Pancreas (tissue), 10 donors: Measurements from ENCODE around the gene SETDB1. TPM values are rescaled to one million over a fixed set of nuclear protein-coding genes. Genes with fewer than 3 reads are reported as not detected.

Source experiments
- ATAC-seq, 4 donors: fragments of 200-7000 bp; cut with Tn5 transposase; one replicate each; pipeline versions ENCODE4 v1.8.0 to v1.9.1; 2020; ENCODE audit warnings: mild to moderate bottlenecking in 4 of 4, moderate library complexity in 4 of 4
- DNase-seq, 6 donors: peaks; one replicate each; pipeline ENCODE4 v3.0.0-alpha.2; 2020
- FAIRE-seq: peaks from 2 replicates; lab custom pipeline; 2012; peaks lifted over from hg19 to GRCh38; lab: Jason Lieb, UNC
- H3K27ac ChIP-seq, 4 donors: fragments of 200-600 bp; sonication (generic); 1 replicate in 3 of 4; 2 replicates in 1 of 4; pipeline versions ENCODE4 v1.5.0 to v1.8.0; 2020
- H3K27me3 ChIP-seq, 4 donors: fragments of 200-600 bp; one replicate each; pipeline ENCODE4 v1.8.0; 2021
- H3K36me3 ChIP-seq, 3 donors: fragments of 200-600 bp; sonication (generic) in 1 of 3; one replicate each; pipeline versions ENCODE4 v1.5.0 to v1.8.0; 2020 to 2021
- H3K4me1 ChIP-seq, 3 donors: fragments of 200-600 bp; one replicate each; pipeline ENCODE4 v1.8.0; 2021
- H3K4me3 ChIP-seq, 4 donors: fragments of 200-600 bp; sonication (generic) in 2 of 4; one replicate each; pipeline versions ENCODE4 v1.5.0 to v1.8.0; 2020 to 2021
- H3K9me3 ChIP-seq, 4 donors: fragments of 200-600 bp; one replicate each; pipeline ENCODE4 v1.8.0; 2021
- CTCF ChIP-seq, 4 donors: fragments of 200-600 bp; sonication (generic) in 3 of 4; IDR thresholded peaks; one replicate each; pipeline versions ENCODE4 v1.5.0 to v1.8.0; 2021; ENCODE audit warnings: antibody characterized with exemption in 4 of 4
- WGBS, 2 donors: extraction: QIAGEN DNeasy Blood & Tissue Kit; methylation state at CpG; one replicate each; pipeline ENCODE4 v1.1.7; 2013; 5-methylcytosine and 5-hydroxymethylcytosine counted together
- intact Hi-C, 3 donors: fragments of 100-400 bp; cut with DNase I; formaldehyde crosslinking; loops; one replicate each; pipeline versions ENCODE4 v1.11.1 to v1.14.2; 2022
- polyA plus RNA-seq, 2 donors: library from polyadenylated mRNA; stranded (reverse); fragments of 200-250 nt; gene quantifications; one replicate each; pipeline ENCODE4 v1.2.3, GENCODE V29; 2013
- total RNA-seq, 6 donors: library from RNA; stranded (reverse); fragmentation: NEBNext Ultra II Directional in 4 of 6; extraction: Animal tissue kit (Norgen Biotek cat#: 25700) in 4 of 6; gene quantifications; one replicate each; pipeline versions ENCODE4 v1.2.1 to v1.2.4, GENCODE V29; 2021 to 2023
- donor health status: healthy with polysubstance abuse.
- donor health status: DM: no; HTN: no; CAD: no; lungs with moderate emphysema.
- donor health status: DM: no; HTN: no; CAD: no.
- donor health status: control.
- donor health status: control.
- donor health status: Bipolar disorder and iron deficiency.
- donor health status: DM: yes; HTN: yes; CAD: no.
- donor health status: DM: no; HTN: no; CAD: no.
- donor health status: DM: no; HTN: no; CAD: no.
- donor health status: DM: yes; HTN: yes; CAD: no.

The SETDB1 gene
- total and polyA plus RNA-seq, 8 donors: 15.2 to 25.5 (median 20.9) TPM

GRCh38 chr1:150981805-150982712, 55.9 kb downstream of the SETDB1 start, which contains the start of gene ANXA9:
ANXA9 (plus strand) TSS chr1:150982292; CDS start chr1:150983106, 814 bp downstream.
- H3K4me3 ChIP-seq: peak within 1 kb of the TSS in 3 of 4 donors; percentile 12 to 34 (median 22)
- ATAC-seq (peak; percentile 31 to 67 (median 60)), FAIRE-seq (no peak), DNase-seq (peak in 5 of 6 donors; percentile 60 to 85 (median 81))
- peaks cover 0 to 13% (median 5%) of the 10 kb centered on the region in 3 donors for H3K4me1 ChIP-seq
- TF ChIP-seq CTCF (IDR thresholded peaks at IDR 0.05): no peak
- H3K36me3 ChIP-seq: no peaks in the 10 kb centered on the region
- peak within 1 kb of the TSS; percentile 53 to 77 (median 64) for H3K27ac ChIP-seq
- no peaks in the 10 kb centered on the region for H3K9me3 ChIP-seq
- WGBS, 2 donors: 47 to 48% methylated on average over 12 of the region's 12 CpGs
- no peaks in the 10 kb centered on the region for H3K27me3 ChIP-seq
- intact Hi-C loops: no loop called here

GRCh38 chr1:150985179-150985825, 59.1 kb downstream of the SETDB1 start:
- FAIRE-seq: no peak
- TF ChIP-seq CTCF (IDR thresholded peaks at IDR 0.05): no peak
- Histone ChIP-seq H3K36me3 (no peaks in the 10 kb centered on the region), H3K9me3 (no peaks in the 10 kb centered on the region), H3K4me3 (no peak overlapping the region), H3K27me3 (no peaks in the 10 kb centered on the region), H3K4me1 (no peaks in the 10 kb centered on the region), H3K27ac (no peak overlapping the region)
- intact Hi-C loops: no loop called here
- no peak for ATAC-seq
- no peak for DNase-seq
- WGBS, 2 donors: 77% methylated on average over 2 of the region's 2 CpGs

- ATAC-seq: peak in 2 of 4 donors; percentile 51 to 54
These were observed 61.8 kb downstream of the SETDB1 start for GRCh38 chr1:150987924-150988323.

GRCh38 chr1:150992626-150993025, 66.5 kb downstream of the SETDB1 start:
- H3K4me3 ChIP-seq: no peak overlapping the region
- no peak for TF ChIP-seq CTCF (IDR thresholded peaks at IDR 0.05)
- ATAC-seq (no peak), DNase-seq (no peak), FAIRE-seq (no peak)
- peaks cover 0 to 14% (median 6%) of the 10 kb centered on the region in 3 donors for H3K36me3 ChIP-seq
- no peaks in the 10 kb centered on the region for H3K4me1 ChIP-seq
- H3K9me3 ChIP-seq: no peaks in the 10 kb centered on the region
- H3K27me3 ChIP-seq: no peaks in the 10 kb centered on the region
- WGBS, 2 donors: 50 to 51% methylated on average over 4 of the region's 4 CpGs
- no peak overlapping the region for H3K27ac ChIP-seq
- intact Hi-C loops: loop anchor here in 1 of 3 donors (10.0 kb wide), 1 partner anchor 178 kb away; no protein-coding TSS in a partner anchor

More at GRCh38 chr1:150987924-150988323, 61.8 kb downstream of the SETDB1 start:
- no peak for DNase-seq
- H3K27me3 ChIP-seq: no peaks in the 10 kb centered on the region
- no peak overlapping the region for H3K4me3 ChIP-seq
- WGBS, 2 donors: 61 to 72% methylated on average over 7 of the region's 7 CpGs
- no peak overlapping the region for H3K27ac ChIP-seq
- no peak for FAIRE-seq
- TF ChIP-seq CTCF (IDR thresholded peaks at IDR 0.05): no peak
- H3K4me1 ChIP-seq: no peaks in the 10 kb centered on the region
- H3K9me3 ChIP-seq: no peaks in the 10 kb centered on the region
- intact Hi-C loops: no loop called here
- no peaks in the 10 kb centered on the region for H3K36me3 ChIP-seq
